ENCODE measurements around the gene ACTR3. TPM values are rescaled to one million over a fixed set of nuclear protein-coding genes. Genes with fewer than 3 reads are reported as not detected.

ACTR3 gene
- total and polyA plus RNA-seq, 2 of the 4 experiments (the other 2 are of a cell fraction): 246 to 307 TPM

DNA sequence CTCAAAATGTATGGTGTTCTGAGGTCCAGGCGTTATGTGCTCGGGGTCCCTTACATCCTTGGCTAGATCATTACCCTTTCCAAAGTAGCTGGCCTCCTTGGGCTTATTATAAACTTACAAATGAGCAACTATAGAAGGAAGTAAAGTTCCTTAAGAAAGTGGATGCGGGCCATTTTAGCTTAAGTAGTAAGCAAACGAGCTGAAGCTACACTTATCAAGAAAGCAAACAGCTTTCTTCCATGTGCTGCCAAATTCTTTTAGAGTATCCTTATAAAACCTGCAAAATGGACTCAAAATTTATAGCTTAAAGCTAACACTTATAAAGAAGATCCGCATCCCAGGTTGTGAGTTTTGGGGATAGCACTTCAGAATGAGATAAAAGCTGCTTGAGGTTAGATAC, 75.3 kb downstream of the ACTR3 start:
- Histone ChIP-seq H2BK5ac (ENCODE audit: low read depth, low read length, poor library complexity, severe bottlenecking) (no peak overlapping the region), H2AK5ac (ENCODE audit: low read depth, low read length) (no peak overlapping the region), H2AK9ac (replicated peaks; ENCODE audit: low read depth, low read length, poor library complexity) (no peak overlapping the region), H4K91ac (ENCODE audit: insufficient read depth, low read depth, low read length) (no peak overlapping the region), H3K9me1 (ENCODE audit: insufficient read depth, low read length) (peaks cover 7% of the 10 kb centered on the region; the same call in 1 of the 2 replicates), H3K27ac (ENCODE audit: insufficient read depth, low read length) (no peak overlapping the region), H2BK15ac (ENCODE audit: low read depth, low read length) (no peak overlapping the region), H3K14ac (replicated peaks; ENCODE audit: low read depth, low read length) (0 out of 2 replicates have a peak overlapping the region, but pooled peaks have one; percentile 27), H3K4me1 (ENCODE audit: control insufficient read depth, insufficient read depth, low read length) (peaks cover 8% of the 10 kb centered on the region), H4K20me1 (ENCODE audit: insufficient read depth, low read length) (peaks cover 17% of the 10 kb centered on the region; the same call in 1 of the 2 replicates), H4K8ac (ENCODE audit: low read depth in 2 of 2, low read length in 2 of 2) (no peak overlapping the region), H3K27me3 (ENCODE audit: control insufficient read depth, insufficient read depth, low read length) (no peaks in the 10 kb centered on the region), H3K4ac (ENCODE audit: low read depth, low read length) (no peak overlapping the region), H3K79me1 (ENCODE audit: low read depth in 1 of 2, low read length in 2 of 2) (peaks cover 5 to 44% of the 10 kb centered on the region in 2 experiments; a peak in 3 of 4 replicates), H3K56ac (ENCODE audit: extremely low read depth, insufficient read depth, low read length) (no peak overlapping the region), H2BK120ac (ENCODE audit: low read depth, low read length) (no peak overlapping the region), H3K9me3 (ENCODE audit: control insufficient read depth, insufficient read depth, low read length) (no peaks in the 10 kb centered on the region), H3K9ac (ENCODE audit: low read depth, low read length) (no peak overlapping the region), H3K4me3 (ENCODE audit: insufficient read depth, low read depth, low read length) (no peak overlapping the region), H3K18ac (ENCODE audit: low read depth, low read length) (no peak overlapping the region), H3K4me2 (ENCODE audit: low read depth, low read length) (no peak overlapping the region), H4K5ac (ENCODE audit: low read depth, low read length) (no peak overlapping the region), H2AFZ (replicated peaks; ENCODE audit: low read length, poor library complexity) (no peak overlapping the region), H2BK20ac (ENCODE audit: low read depth, low read length) (no peak overlapping the region), H3K23ac (ENCODE audit: low read depth, low read length) (no peak overlapping the region), H3K36me3 (ENCODE audit: control insufficient read depth, insufficient read depth, low read length) (peaks cover 6% of the 10 kb centered on the region)
- no TSS peak for BruUV-seq (replicated peaks)
- ATAC-seq (ENCODE audit: low read depth): no peak
- no peak for DNase-seq
- intact Hi-C loops (cut with micrococcal nuclease) (no loop called here), in situ Hi-C loops (cut with MboI; ENCODE audit: low sequenced_read_pairs) (no loop called here), dilution Hi-C loops (cut with HindIII; ENCODE audit: low sequenced_read_pairs, unreplicated experiment) (no loop called here)
- ChIA-PET POLR2A (ENCODE audit: unreplicated experiment) (no interaction called here), CTCF (interaction anchor here (0.7 to 1.3 kb wide), 2 partner anchors 15 to 19 kb away, joined by 3 read pairs; no protein-coding TSS in a partner anchor)
- no CpG with 5 or more reads among the region's 5 CpGs for WGBS, 2 experiments (ENCODE audit: extremely low coverage in 2 of 2, insufficient read length in 1 of 2)
- TF ChIP-seq, protein P1, sequence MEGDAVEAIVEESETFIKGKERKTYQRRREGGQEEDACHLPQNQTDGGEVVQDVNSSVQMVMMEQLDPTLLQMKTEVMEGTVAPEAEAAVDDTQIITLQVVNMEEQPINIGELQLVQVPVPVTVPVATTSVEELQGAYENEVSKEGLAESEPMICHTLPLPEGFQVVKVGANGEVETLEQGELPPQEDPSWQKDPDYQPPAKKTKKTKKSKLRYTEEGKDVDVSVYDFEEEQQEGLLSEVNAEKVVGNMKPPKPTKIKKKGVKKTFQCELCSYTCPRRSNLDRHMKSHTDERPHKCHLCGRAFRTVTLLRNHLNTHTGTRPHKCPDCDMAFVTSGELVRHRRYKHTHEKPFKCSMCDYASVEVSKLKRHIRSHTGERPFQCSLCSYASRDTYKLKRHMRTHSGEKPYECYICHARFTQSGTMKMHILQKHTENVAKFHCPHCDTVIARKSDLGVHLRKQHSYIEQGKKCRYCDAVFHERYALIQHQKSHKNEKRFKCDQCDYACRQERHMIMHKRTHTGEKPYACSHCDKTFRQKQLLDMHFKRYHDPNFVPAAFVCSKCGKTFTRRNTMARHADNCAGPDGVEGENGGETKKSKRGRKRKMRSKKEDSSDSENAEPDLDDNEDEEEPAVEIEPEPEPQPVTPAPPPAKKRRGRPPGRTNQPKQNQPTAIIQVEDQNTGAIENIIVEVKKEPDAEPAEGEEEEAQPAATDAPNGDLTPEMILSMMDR (conservative IDR thresholded peaks at IDR 0.05; ENCODE audit: low read depth, low read length): no peak
- 0 out of 2 replicates have a peak, but pooled peaks have one; percentile 27 for TF ChIP-seq POLR2A (IDR thresholded peaks at IDR 0.05; ENCODE audit: low read depth, low read length)
